Gastrocnemius medialis (tissue), 4 donors: Measurements from ENCODE around the gene ACTRT3. TPM values are rescaled to one million over a fixed set of nuclear protein-coding genes. Genes with fewer than 3 reads are reported as not detected.

ENCODE experiments used
- ATAC-seq, 2 donors: fragments of 150-250 bp; one replicate each; pipeline ENCODE4 v1.9.1; 2016
- DNase-seq, 2 donors: peaks; one replicate each; pipeline ENCODE4 v3.0.0-alpha.2; 2019
- H3K27ac ChIP-seq, 4 donors: fragments of 200-600 bp; sonication (generic); 1 replicate in 1 of 4; 2 replicates in 3 of 4; pipeline ENCODE4 v1.5.1; 2016 to 2018; ENCODE audit warnings: mild to moderate bottlenecking in 2 of 4, moderate library complexity in 1 of 4
- H3K27me3 ChIP-seq, 3 donors: fragments of 200-600 bp; sonication (generic) in 2 of 3; 1 replicate in 1 of 3; 2 replicates in 2 of 3; pipeline versions ENCODE4 v1.5.1 to v1.6.0; 2016 to 2019; ENCODE audit warnings: mild to moderate bottlenecking in 1 of 3, moderate library complexity in 1 of 3
- H3K36me3 ChIP-seq, 2 donors: fragments of 200-600 bp; sonication (generic) in 1 of 2; one replicate each; pipeline ENCODE4 v1.5.1; 2017 to 2018
- H3K4me1 ChIP-seq, 2 donors: fragments of 200-600 bp; sonication (generic) in 1 of 2; one replicate each; pipeline ENCODE4 v1.5.1; 2016 to 2017; ENCODE audit warnings: mild to moderate bottlenecking in 2 of 2
- H3K4me3 ChIP-seq, 4 donors: fragments of 200-600 bp; sonication (generic) in 3 of 4; 1 replicate in 1 of 4; 2 replicates in 3 of 4; pipeline ENCODE4 v1.5.1; 2016 to 2019; ENCODE audit warnings: mild to moderate bottlenecking in 2 of 4
- H3K9me3 ChIP-seq, 3 donors: fragments of 200-600 bp; sonication (generic) in 2 of 3; 1 replicate in 1 of 3; 2 replicates in 2 of 3; pipeline ENCODE4 v1.5.1; 2016 to 2019
- POLR2A ChIP-seq, 2 donors: fragments of 450-650 bp; IDR thresholded peaks; one replicate each; pipeline ENCODE4 v1.6.1; 2017; ENCODE audit warnings: antibody characterized with exemption in 2 of 2, mild to moderate bottlenecking in 2 of 2, moderate library complexity in 2 of 2
- in situ Hi-C, 4 donors: fragments of 200-750 bp; cut with MboI; loops; one replicate each; pipeline versions ENCODE4 v1.15.0 to v1.8.0; 2017; ENCODE audit warnings: low sequenced_read_pairs in 4 of 4
- intact Hi-C: fragments of 100-400 bp; cut with DNase I; formaldehyde crosslinking; loops from one replicate; pipeline ENCODE4 v1.15.1; 2023; ENCODE audit warnings: low total_unique reads
- total RNA-seq, 4 donors: library from RNA; depleted of rRNA; stranded (reverse); fragments of >200 nt; gene quantifications; one replicate each; pipeline versions ENCODE4 v1.1.0 to v1.2.3, GENCODE V29; 2016
- TF ChIP-seq, protein P1 (sequence below), 5 experiments: fragments of 450-650 bp in 3 of 5; fragments of 200-600 bp in 2 of 5; sonication (generic) in 2 of 5; IDR thresholded peaks in 4 of 5; conservative IDR thresholded peaks in 1 of 5; 1 replicate in 4 of 5; 2 replicates in 1 of 5; pipeline ENCODE4 v1.5.1; 2016 to 2019; ENCODE audit warnings: antibody characterized with exemption in 5 of 5, mild to moderate bottlenecking in 3 of 5, moderate library complexity in 3 of 5

ACTRT3 gene
- total RNA-seq, 4 donors from 2014 or later, result 0.38 to 5.8 (median 0.92) TPM

DNA sequence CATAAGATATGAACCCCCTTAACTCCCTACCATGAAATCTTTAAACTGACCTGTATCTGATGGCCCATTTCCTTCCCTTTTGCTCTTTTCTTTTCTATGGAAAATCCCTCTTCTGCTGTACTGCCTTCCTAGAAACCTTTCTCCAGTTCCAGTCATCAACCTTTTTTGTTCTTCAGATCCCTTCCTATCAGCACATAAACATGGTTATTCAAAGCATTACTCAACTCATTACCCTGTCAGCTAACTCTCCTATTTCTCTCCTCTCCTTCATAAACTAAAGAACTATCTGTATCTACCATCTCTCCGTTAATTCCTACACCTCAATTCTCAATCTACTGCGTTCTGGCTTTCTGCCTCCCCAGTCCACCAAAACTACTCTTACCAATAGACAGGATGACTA lies 17.5 kb downstream of the ACTRT3 start:
- peaks cover 0 to 13% (median 12%) of the 10 kb centered on the region in 3 donors for H3K27me3 ChIP-seq
- in situ Hi-C loops, result loop anchor here in 1 of 4 donors (25.0 kb wide), 1 partner anchor 610 kb away; the partner anchor contains the start of gene SKIL

GRCh38 chr3:169750665-169751064 lies 18.7 kb downstream of the ACTRT3 start:
- no peak overlapping the region for H3K27ac ChIP-seq
- H3K27me3 ChIP-seq, result peaks cover 0 to 13% (median 9%) of the 10 kb centered on the region in 3 donors
- DNase-seq (no peak), ATAC-seq (no peak)
- no peak overlapping the region for H3K4me3 ChIP-seq
- intact Hi-C loops (no loop called here), in situ Hi-C loops (loop anchor here in 1 of 4 donors (25.0 kb wide), 1 partner anchor 612 kb away; the partner anchor contains the start of gene SKIL)
- no peaks in the 10 kb centered on the region for H3K36me3 ChIP-seq
- TF ChIP-seq, protein P1, sequence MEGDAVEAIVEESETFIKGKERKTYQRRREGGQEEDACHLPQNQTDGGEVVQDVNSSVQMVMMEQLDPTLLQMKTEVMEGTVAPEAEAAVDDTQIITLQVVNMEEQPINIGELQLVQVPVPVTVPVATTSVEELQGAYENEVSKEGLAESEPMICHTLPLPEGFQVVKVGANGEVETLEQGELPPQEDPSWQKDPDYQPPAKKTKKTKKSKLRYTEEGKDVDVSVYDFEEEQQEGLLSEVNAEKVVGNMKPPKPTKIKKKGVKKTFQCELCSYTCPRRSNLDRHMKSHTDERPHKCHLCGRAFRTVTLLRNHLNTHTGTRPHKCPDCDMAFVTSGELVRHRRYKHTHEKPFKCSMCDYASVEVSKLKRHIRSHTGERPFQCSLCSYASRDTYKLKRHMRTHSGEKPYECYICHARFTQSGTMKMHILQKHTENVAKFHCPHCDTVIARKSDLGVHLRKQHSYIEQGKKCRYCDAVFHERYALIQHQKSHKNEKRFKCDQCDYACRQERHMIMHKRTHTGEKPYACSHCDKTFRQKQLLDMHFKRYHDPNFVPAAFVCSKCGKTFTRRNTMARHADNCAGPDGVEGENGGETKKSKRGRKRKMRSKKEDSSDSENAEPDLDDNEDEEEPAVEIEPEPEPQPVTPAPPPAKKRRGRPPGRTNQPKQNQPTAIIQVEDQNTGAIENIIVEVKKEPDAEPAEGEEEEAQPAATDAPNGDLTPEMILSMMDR (IDR thresholded peaks at IDR 0.05 in 4 of 5, conservative IDR thresholded peaks at IDR 0.05 in 1 of 5), result no peak
- no peak for TF ChIP-seq POLR2A (IDR thresholded peaks at IDR 0.05)
- no peaks in the 10 kb centered on the region for H3K4me1 ChIP-seq
- H3K9me3 ChIP-seq, result no peaks in the 10 kb centered on the region

More for the DNA sequence above, 17.5 kb downstream of the ACTRT3 start:
- intact Hi-C loops, result no loop called here
- Histone ChIP-seq H3K9me3 (no peaks in the 10 kb centered on the region), H3K36me3 (no peaks in the 10 kb centered on the region), H3K4me1 (no peaks in the 10 kb centered on the region), H3K4me3 (no peak overlapping the region), H3K27ac (no peak overlapping the region)
- TF ChIP-seq, protein P1 (IDR thresholded peaks at IDR 0.05 in 4 of 5, conservative IDR thresholded peaks at IDR 0.05 in 1 of 5), result no peak
- TF ChIP-seq POLR2A (IDR thresholded peaks at IDR 0.05), result no peak
- no peak for DNase-seq
- no peak for ATAC-seq

DNA sequence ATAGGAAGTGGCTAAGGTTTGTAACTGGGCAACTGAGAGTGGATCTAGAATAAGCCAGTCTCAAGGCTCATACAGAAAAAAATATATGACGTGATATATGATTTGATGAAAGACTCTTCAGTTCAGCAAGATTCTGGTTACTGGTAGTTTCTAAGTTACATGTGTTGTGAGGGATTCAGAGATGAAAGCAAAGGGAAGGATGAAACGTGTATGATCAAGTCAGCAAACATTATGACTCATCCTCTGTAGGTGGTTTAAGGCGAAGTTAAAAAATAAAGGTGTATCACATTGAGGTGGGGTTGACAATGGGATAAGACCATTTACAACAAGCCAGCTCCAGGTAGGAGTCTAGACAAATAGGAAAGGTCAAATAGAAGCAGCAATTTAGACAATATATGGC lies 20.7 kb downstream of the ACTRT3 start:
- in situ Hi-C loops (loop anchor here in 2 of 4 donors (10.0 to 25.0 kb wide), 2 partner anchors 604 to 886 kb away; no protein-coding TSS in a partner anchor), intact Hi-C loops (loop anchor here (10.0 kb wide), 2 partner anchors 594 to 704 kb away; no protein-coding TSS in a partner anchor)
- H3K9me3 ChIP-seq, result no peaks in the 10 kb centered on the region

DNA sequence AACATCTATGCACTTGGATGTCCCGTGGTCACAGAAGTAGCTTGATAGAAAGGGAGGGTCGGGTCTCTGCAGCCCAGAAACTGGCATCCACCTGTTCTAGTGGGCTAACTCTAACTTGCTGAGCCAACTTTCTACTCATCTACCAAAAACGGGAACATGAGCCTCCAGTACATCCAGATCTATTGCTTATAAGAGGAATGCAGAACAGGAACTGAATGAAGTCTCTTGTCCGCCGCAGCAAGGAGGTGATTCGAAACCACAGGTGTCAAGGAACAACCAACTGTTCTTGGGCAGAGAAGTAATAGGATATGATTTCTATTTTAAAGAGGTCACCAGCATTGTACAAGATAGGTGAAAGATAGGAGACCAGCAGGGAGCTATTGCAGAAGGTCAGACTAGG lies 22.4 kb downstream of the ACTRT3 start:
- Histone ChIP-seq H3K36me3 (no peaks in the 10 kb centered on the region), H3K27me3 (peaks cover 0 to 9% (median 6%) of the 10 kb centered on the region in 3 donors), H3K27ac (no peak overlapping the region), H3K4me1 (no peaks in the 10 kb centered on the region), H3K4me3 (no peak overlapping the region), H3K9me3 (no peaks in the 10 kb centered on the region)
- no peak for TF ChIP-seq POLR2A (IDR thresholded peaks at IDR 0.05)
- TF ChIP-seq, protein P1 (IDR thresholded peaks at IDR 0.05 in 4 of 5, conservative IDR thresholded peaks at IDR 0.05 in 1 of 5), result no peak
- in situ Hi-C loops (loop anchor here in 2 of 4 donors (10.0 to 25.0 kb wide), 2 partner anchors 602 to 885 kb away; no protein-coding TSS in a partner anchor), intact Hi-C loops (loop anchor here (10.0 kb wide), 2 partner anchors 592 to 702 kb away; no protein-coding TSS in a partner anchor)
- no peak for ATAC-seq
- no peak for DNase-seq

More for the DNA sequence above, 20.7 kb downstream of the ACTRT3 start:
- DNase-seq (no peak), ATAC-seq (no peak)
- Histone ChIP-seq H3K4me3 (no peak overlapping the region), H3K27me3 (peaks cover 0 to 9% (median 9%) of the 10 kb centered on the region in 3 donors), H3K36me3 (no peaks in the 10 kb centered on the region), H3K4me1 (no peaks in the 10 kb centered on the region), H3K27ac (no peak overlapping the region)
- TF ChIP-seq, protein P1 (IDR thresholded peaks at IDR 0.05 in 4 of 5, conservative IDR thresholded peaks at IDR 0.05 in 1 of 5), result no peak
- no peak for TF ChIP-seq POLR2A (IDR thresholded peaks at IDR 0.05)
